NOMO-1 treated with dmso at 0.1 percent for 144 hours (cell line): Measurements from ENCODE around the gene PLA2G4E.

Experiments
- DNase-seq: peaks from one replicate; lab custom pipeline; 2025; ENCODE audit not compliant: unreplicated experiment; lab: John Stamatoyannopoulos, UW

PLA2G4E gene

DNA sequence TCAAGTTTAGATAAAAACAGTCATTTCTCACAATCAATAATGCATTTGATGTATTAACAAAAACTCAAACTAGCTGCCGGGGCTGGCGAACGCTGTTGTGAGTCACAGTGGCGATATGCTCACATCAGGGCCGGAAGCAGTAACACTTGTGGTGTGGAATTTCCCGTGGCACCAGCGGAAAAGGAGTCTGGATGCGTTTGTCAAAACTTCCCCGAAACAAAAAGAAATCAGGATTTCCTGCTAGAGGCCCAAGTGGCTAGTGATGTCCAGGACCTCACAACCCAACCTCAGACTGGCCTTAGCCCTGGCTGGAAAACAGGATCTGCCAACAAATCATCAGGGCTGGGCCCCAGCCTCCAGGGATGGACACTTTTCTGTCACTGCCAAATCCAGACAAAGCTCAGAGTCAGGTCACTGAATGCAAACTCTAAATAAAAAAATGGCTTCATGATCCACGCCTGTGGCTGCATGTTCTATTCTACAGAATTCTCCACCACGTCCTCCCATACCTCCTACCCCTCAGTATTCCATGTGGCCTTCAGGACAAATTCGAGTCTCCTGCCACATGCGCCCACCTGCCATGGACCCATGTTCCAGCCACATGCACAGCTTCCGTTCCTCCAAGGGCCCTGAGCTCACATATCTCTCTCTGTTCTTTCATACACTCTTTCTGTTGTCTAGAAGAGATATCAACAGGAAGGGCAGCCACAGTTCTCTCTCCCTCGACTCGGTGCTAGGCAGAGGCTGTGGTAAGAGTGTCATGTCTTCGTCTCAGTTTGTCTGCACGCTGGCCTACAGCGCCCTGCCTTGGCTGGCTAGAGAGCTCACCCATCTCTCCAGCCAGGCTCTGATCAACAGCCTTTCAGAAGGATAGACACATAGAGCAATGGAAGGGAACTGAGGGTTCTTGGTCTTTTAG lies 83.9 kb downstream of the PLA2G4E start:
- no peak for DNase-seq

DNA sequence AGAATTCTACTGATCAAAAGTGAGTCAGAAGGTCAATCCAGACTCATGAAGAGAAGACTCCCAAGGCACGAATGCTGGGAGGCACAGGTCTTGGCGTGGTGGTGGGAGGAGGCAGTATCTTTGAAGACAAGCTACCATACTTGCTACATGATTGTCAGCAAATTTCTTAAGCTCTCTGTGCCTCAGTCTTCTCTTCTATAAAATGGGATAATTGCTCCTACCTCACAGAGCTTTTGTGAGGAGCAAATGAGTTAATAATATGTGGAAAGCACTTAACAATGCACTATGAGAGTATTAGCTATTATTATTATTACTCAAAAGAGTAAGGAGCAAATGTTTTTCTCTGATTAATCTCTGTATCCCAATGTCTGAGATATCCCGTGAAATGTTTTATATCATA lies 84.7 kb downstream of the PLA2G4E start:
- DNase-seq = no peak

DNA sequence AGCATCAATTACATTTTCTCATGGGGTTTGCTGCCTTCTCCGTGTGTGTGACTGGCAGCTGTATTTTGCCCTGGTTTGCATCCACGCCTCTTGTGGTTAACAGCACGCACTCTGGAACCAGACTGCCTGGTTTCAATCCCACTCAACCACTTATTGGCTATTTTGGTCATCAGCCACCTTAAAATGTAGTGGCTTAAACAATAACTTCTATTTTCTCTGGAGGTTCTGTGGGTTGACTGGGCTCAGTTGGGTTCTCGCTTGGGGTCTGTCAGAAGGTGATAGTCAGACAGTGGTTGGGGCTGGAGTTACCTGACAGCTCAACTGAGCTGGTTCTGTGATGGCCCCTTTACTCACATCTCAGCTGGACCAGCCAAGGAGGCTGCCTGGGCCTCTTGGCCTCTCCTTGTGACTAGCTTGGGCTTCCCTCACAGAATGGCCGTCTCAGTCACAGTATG lies 85.2 kb downstream of the PLA2G4E start:
- DNase-seq = no peak

DNA sequence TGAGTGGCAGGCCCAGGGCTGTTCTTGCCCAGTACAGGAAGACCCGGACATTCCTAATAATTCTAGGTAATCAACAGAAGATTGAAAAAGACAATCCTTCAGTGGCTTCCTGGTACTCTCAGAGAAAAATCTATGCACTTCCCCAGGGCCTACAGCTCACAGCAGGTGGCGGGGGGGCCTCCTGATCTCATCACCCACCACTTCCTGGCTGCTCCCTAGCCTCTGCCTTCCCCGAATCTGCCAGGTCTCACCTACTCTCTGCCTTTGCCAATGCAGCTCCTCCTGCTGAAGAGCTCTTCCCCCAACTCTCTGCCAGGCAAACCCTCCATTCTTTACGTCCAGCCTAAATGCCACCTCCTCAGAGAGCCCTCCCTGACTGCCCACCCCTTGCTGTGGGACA lies 86.0 kb downstream of the PLA2G4E start:
- no peak for DNase-seq

DNA sequence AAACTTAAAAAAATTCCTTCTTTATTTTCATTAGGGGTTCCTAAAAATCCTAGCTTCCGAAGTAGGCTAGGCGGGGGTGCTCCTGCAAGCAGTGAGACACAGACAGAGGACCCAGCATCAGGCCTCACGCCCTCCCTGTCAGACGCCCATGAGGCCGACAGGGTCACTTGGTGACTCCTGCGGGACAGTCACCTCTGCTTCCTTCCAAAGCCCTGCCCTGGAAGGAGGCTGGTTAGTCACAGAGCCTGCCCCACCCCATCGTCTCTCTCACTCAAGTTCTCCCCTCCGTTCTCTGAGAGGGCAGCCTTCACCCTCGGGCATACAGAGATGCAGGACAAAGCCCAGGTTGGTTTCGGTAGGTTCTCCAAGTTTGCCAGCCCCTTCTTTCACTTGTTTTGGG lies 87.1 kb downstream of the PLA2G4E start:
- no peak for DNase-seq

DNA sequence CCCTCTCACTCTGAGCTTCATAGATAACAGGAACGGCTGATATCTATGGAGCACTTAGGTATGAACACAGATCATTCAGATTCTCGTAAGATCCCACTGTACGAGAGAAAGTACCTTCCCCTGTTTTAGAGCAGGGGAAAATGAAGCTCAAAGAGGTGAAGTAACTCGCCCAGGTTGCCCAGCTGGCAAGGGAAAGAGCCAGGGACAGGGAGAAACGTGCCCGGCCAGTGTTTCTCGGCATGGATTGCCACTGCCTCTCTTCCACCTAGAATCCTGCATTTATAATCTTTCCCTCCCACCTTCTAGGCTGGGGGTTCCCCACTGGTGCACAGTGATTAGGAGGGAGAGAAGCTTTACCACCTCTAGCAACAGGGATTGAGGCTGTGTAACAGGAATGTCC lies 87.5 kb downstream of the PLA2G4E start:
- DNase-seq = no peak

DNA sequence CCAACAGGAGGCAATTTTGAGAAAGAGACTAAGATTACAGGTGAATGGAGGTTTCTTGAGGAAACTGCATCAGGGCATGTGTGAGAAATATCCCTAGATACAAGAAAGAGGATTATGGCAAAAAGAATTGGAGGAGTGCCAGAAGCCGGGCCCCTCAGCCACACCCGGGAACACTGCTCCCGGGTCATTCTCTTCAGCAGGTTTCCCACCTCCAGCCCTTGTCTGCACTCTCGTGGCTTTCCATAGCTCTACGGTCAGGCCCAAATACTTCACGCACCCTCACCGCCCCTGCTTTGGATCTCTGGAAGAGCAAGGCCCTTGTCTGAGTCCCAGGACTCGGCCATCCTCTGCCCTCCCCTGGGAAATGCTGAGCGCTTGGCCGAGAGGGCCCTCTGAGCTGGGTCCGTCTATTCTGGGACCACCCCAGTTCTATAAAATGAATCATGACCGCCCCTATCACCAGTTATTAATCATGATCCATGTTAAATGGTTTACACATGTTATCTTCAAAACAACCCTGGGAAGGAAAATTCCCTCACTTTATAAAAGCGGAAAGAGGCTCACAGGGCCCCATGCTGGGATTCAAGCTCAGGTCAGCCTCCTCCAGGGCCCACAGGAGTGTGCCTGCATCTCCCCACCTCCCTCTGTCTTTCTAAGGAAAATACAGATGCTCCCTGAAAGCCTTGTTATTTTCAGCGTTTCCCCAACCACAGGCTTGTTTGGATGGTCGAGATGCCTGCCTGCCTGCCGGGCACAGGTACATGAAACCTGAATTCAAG lies 88.1 kb downstream of the PLA2G4E start:
- DNase-seq = no peak

DNA sequence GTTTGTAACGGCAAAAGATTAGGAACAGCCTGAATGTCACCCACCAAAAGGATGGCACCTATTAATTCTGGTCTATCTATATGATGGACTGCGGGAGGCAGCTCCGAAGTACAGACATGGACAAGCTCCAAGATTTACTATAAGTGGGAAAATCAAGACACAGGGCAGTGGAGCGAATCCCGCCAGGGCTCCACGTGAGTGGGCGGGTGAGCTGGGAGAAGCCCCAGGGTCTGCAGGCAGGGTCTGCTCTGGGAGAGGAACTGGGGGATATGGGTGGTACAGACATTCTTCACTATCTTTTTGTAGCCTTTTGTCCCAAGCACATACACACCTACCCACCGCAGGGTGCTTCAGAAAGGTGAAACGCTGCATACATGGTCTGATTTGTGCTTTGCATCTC lies 88.7 kb downstream of the PLA2G4E start:
- no peak for DNase-seq
